Measurements from ENCODE around the gene PRPF40A.

Gene PRPF40A

DNA sequence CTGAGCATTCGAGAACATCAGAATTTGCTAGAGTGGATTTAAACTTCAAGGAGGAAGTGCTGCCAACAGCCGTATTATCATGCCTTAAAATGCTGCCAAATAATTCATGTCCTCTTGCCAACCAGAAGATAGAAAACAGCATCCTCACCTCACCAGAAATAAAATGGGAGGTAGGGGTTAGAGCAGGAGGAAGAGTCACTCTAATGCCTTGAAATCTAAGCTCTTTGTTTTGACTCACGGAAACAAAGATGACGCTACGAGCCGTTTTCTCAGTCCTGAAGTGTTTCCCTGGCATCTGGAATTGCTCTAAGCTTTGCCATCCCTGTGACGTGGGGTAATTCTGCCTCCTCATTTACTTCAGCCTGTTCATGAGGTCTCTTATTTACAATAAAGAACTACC is 97.1 kb downstream of the PRPF40A start:
- no peak for DNase-seq (ENCODE audit: low read depth in 2 of 2)

DNA sequence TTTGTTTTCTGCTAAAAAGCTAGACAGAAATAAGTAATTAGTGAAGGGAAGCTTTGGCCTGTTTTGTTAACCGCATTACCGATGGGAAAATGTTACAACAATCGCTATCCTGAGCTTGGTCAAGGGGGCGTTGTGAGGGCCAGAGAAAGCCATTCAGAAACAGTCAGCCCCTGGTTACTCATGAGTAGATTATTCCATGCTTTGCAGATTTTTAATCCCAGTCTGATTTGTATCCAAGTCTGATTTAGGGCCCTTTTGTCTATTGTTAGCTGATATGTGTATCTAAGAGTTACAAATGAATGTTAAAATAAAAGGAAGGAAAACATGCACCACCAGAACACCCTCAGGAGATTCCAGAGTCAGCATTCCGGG is 99.1 kb downstream of the PRPF40A start:
- DNase-seq (ENCODE audit: low read depth in 2 of 2) = no peak

DNA sequence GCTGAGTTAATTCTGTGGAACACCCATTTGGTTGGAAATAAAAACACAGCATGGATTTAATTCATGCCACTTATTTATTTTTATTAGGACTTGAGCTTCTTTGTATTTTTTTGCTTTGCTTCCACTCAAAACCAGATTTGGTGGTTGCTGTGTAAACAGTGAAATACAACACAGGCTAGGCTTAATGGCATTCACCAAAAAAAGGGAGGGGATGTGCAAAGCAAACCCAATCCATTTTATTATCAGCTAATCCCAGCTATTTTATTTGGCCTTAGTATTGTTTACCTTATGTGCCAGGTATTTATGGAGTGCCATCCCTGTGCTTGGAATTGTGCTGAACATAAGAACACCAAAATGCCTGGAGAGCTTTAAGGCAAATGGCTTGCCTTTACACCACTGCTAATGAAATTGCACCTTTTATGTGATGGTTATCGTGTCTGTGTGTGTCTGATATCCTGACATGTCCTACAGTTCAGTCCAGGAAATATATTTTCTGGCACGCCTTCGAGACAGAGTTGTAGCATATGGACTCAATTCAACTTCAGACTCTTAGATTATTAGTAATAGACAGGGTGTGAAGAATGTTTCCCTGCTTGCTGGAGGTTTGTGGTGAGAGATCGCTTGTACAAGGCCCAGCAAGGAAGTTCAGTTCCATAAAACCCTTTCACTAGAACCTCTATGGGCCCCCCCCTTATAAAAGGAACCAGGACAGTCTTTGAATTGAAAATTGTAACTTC is 99.6 kb downstream of the PRPF40A start:
- no peak for DNase-seq (ENCODE audit: low read depth in 2 of 2)

DNA sequence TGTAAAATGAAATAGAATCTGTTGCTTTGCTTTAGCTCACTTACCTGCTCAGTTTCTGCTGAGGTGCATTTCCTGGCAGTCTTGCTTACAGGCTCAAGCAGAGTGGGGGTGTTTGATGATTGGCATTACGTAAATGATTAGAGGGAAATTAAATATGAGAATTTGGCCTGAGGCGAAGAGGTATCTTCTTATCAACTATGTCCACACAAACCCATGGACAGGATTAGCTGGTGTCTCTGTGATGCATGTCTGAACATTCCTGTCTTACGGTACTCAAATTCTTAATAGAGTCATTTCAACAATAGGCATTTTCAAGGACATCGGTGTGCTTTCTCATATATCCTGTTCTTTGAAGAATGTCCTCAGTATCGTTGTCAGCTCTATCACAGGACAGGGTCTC is 102.1 kb downstream of the PRPF40A start:
- DNase-seq (ENCODE audit: low read depth in 2 of 2) = no peak

DNA sequence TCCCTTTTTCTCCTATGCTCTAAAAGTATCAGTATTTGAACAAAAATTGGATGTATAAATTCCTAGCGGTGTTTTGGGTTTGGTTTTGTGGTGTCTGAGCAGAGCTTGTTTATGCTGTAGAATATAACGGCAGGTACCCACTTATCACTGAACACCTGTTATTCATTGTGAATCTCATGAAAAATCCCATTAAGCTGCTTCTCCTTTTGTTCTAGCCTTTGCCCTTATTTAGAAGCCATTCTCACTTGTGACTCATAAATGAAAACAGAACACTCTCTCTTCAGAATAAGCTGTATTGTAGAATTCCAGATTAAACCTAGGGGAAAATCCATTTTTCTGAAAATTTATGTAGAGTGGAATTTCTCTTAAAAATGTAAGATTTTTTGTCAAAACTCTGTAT is 104.0 kb downstream of the PRPF40A start:
- DNase-seq (ENCODE audit: low read depth in 2 of 2) = no peak

DNA sequence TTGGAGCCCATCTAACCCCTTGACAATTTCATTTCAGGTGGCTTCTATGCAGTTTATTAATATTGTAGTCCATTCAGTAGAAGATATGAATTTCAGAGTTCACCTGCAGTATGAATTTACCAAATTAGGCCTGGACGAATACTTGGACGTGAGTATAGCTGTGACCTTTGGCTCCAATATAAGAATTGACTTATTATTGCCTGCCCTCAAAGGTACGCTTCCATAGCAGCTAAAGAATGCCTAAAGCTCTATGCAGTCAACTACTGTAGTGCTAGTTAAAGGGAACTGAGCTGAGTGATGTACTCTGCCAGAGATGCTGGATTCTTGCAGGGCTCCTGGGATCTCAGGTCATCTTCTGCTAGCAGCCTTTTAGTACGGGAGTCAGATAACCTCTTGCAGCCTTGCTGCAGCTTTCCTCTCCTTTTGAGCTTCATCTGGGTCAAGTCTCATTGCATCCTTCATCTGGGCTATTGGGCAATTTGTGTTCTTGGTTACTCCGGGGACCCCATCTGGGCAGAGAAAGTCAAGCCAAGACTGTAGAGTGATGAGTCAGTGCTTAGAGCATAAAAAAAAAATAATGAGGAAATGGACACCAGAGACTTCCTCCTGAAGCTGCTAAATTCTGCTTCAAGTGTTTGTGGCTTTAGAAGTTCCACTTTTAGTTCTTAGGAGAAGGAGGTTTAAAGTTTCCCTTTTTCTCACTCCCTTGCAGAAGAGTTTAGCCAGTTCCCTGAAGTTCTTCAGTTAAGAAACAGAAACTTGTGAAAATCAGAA is 105.6 kb downstream of the PRPF40A start:
- no peak for DNase-seq (ENCODE audit: low read depth in 2 of 2)

DNA sequence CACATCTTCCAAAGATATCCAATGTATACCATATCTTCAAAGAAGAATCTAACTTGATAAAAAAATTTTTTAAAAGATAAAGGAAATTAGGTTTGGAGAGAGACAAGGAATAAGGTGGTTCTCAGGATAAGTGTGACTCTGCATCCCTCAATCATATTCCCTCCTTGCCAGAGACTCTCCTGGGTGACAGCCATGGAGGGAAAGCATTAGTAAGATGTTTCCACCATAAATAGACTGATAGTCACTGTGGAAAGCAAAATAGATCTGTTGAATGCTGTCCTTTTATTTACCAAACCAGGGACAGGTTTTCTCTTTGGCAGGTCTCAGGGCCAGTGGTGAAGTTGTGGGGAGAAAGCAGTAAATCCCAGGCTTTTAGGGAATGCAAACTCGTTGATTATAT is 107.6 kb downstream of the PRPF40A start:
- DNase-seq (ENCODE audit: low read depth in 2 of 2) = no peak

DNA sequence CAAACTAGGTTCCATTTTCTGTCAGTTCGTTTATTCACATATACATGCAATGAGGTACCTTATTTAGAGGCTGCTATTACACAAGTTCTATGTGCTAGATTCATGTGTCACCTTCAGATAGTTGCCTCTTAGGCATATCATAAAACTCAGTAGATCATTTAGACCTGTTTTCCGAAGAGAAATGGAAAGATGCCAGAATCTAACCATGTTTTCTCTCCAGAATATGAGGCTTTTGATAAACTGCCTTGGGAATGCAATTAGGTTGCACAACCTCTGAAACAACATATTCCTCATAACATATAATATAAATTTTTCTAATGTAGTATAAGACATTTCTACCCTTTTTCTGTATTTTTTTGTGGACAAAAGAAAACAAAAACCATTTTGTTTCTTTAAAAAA is 108.1 kb downstream of the PRPF40A start:
- DNase-seq (ENCODE audit: low read depth in 2 of 2) = no peak

DNA sequence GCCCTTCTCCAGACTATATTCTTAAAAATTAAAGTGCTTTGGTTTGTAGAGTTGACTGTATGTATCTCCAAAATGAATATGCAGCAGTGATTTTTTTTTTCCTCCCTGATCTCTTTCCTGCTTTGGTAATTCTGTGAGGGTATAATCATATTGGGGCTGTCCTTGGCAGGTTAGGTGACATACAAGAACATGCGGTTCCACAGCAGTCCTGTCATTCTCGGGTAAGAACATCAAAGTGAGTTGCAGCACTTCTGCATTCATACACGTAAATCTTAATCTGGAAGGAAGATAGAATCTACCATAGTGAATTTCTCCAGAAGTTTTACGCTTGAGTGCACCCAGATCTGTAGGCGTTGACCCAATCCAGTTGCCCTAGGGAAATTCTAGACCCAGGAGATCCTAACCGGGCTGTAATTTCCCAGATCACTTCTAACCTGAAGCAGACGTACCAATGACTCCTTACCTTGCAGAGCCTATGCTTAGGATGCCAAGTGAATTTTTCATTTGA is 109.4 kb downstream of the PRPF40A start:
- DNase-seq (ENCODE audit: low read depth in 2 of 2) = no peak

DNA sequence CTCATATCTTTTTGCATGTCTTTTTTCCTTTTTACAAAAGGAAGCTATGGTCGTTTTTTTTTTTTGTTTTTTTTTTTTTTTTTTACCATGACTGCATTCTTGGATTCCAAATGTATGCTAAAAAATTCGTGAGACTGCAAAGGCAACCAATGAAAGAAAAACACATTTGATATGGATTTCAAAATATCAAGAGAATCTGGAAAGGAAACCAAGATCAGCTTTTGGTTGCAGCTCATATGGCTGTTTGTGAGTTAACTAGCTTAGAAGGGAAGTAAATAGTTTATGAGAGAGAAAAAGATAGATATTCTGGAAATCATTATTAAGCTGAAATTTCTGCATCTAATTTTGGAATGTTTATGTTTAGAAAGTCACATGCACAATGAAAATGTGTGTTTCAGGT is 110.3 kb downstream of the PRPF40A start:
- DNase-seq (ENCODE audit: low read depth in 2 of 2) = no peak

DNA sequence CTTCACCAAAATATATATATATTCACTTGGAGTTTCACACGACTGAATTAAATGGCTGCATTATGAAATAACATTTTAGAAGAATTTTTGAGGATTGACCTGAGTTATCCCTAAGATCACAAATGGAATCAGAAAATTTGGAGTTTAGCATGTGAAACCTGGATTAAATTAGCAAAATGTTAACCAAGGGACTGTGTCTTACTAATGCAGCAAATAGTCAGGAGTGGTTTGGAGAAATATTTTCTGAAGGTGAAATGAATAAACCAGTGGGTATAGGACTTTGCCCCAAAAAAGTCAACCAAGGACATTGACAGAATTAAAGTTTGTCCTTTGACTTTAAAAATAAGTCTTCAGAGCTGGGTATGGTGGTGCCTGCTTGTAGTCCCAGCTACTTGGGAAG is 111.2 kb downstream of the PRPF40A start:
- no peak for DNase-seq (ENCODE audit: low read depth in 2 of 2)

DNA sequence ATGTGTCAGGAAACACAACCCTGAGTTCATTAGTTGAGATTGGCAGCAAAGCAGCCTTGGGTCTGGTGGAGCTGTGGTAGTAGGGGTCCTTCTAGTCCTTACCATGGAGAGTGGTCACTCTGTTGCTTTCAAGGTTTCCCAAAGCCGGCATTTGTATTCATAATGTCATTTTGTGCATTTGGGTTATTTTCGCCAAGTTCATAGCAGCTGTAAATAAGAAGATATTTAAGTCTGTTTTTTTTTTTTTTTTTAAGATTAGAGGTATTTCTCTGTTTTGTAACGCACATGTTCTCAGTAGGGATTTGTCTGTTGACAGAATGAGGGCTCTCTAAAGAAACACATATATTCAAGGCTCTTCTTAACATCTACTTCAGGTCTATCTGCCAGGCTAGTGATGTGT is 114.1 kb downstream of the PRPF40A start:
- DNase-seq (ENCODE audit: low read depth in 2 of 2) = no peak

DNA sequence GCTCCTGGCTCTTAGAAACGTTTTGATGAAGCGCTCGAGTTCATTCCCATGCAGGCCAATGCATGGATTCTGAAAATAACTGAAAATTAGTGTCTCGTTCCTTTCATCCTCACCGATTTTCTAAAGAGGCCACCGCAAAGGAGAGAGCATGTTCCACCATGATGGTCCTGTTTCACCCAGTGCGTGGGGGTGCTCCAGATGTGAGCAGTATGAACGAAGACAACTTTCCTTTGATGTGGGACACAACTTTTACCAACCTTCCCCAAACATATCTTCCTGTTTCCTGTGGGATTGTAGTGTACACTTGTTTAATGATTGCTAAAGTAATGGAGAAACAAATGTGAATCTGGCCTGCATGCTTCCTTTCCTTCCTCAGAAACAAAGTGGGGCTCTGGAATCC is 114.5 kb downstream of the PRPF40A start:
- no peak for DNase-seq (ENCODE audit: low read depth in 2 of 2)
